Stimulated activated CD8-positive, alpha-beta memory T cell treated with anti-CD3 and anti-CD28 coated beads, Interleukin-4, amount 100 ng/mL, for 1 hour (primary cell): ENCODE measurements around the gene UQCC2.

Source experiments
- DNase-seq, 2 donors: peaks; one replicate each; pipeline ENCODE4 v3.0.0-alpha.2; 2020; ENCODE audit warnings: low read depth in 2 of 2, low spot score in 1 of 2

The UQCC2 gene

GRCh38 chr6:33658982-33659689, 52.4 kb downstream of the UQCC2 start:
- DNase-seq = no peak

GRCh38 chr6:33656844-33657243, 54.7 kb downstream of the UQCC2 start:
- no peak for DNase-seq

- DNase-seq = no peak
Observed at GRCh38 chr6:33654831-33655554, 56.5 kb downstream of the UQCC2 start.

GRCh38 chr6:33652002-33652401, 59.5 kb downstream of the UQCC2 start:
- DNase-seq = no peak

GRCh38 chr6:33651403-33651802, 60.1 kb downstream of the UQCC2 start:
- no peak for DNase-seq
